HS-27A (cell line): Measurements from ENCODE around the gene KASH5.

ENCODE experiments used
- DNase-seq: peaks from one replicate; pipeline ENCODE4 v3.0.0-alpha.2; 2012; ENCODE audit warnings: low read depth, missing footprints

Gene KASH5, protein sequence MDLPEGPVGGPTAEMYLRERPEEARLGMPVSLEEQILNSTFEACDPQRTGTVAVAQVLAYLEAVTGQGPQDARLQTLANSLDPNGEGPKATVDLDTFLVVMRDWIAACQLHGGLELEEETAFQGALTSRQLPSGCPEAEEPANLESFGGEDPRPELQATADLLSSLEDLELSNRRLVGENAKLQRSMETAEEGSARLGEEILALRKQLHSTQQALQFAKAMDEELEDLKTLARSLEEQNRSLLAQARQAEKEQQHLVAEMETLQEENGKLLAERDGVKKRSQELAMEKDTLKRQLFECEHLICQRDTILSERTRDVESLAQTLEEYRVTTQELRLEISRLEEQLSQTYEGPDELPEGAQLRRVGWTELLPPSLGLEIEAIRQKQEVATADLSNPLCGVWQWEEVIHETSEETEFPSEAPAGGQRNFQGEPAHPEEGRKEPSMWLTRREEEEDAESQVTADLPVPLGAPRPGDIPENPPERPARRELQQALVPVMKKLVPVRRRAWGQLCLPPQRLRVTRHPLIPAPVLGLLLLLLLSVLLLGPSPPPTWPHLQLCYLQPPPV

GRCh38 chr19:49387936-49388372 is at the start of gene KASH5:
TSS of gene KASH5 (plus strand) at chr19:49388249. CDS start at chr19:49390884, 2,635 bp downstream.
- DNase-seq, result no peak

GRCh38 chr19:49338691-49339300 is 49.3 kb upstream of the KASH5 start:
- DNase-seq, result no peak

DNA sequence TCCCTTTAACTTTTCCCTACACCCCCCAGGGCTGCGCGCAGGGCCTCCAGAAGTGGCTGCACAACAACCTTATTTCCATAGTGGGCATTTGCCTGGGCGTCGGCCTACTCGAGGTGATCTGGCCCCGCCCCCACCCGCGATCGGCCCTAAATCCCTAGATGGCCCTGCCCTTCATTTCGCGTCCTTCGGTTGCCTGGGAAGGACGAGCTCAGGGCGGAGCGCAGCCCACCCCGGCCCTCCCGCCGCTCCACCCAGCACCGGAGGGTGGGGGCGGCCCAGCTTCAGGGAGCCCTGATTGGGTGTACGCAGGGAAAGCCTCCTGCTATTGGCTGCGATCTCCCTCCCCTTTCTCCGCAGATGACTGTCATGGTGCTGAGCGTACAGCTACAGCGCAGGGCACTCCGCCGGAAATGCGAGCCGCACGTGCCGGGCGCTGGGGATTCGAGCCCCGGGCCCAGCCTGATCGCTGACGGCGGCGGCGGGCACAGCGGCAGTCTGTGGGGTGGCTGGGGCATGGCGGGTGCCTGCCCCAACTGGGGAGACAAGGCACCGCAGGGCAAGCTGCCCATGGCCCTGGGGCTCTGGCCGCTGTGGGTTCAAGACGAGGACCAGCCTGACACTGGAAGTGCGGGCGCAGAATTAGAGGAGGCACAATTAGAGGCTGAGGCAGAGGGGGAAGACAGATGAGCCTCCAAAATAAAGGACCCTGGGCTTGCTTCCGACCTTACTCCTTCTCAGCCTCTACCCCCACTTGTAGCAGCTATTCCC is 48.6 kb upstream of the KASH5 start:
- DNase-seq, result peak; percentile 95

DNA sequence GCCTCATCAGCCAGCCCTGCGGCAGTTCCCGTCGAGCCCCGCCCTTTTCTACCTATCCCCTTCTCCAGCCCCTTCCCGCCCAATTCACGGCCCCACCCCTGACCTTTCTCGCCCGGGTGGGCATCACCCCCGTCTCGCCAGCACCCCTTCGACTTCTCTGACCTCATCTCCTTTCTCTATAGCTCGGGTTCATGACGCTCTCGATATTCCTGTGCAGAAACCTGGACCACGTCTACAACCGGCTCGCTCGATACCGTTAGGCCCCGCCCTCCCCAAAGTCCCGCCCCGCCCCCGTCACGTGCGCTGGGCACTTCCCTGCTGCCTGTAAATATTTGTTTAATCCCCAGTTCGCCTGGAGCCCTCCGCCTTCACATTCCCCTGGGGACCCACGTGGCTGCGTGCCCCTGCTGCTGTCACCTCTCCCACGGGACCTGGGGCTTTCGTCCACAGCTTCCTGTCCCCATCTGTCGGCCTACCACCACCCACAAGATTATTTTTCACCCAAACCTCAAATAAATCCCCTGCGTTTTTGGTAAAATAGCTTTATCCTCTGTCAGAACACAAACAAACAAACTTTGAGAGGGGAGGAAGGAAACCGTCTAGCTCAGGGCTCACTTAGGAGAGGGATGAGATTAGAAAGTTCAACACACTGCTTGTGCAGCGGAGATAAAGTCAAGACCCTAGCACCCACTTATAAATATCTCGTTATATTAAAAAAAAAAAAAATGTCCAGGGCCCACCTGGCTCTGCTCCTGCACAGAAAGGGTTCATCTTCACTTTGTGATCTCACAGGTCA is 47.8 kb upstream of the KASH5 start:
- DNase-seq, result peak; percentile 73

GRCh38 chr19:49340865-49341718 is 47.0 kb upstream of the KASH5 start:
- DNase-seq, result no peak

GRCh38 chr19:49342291-49342721 is 45.7 kb upstream of the KASH5 start:
- no peak for DNase-seq

DNA sequence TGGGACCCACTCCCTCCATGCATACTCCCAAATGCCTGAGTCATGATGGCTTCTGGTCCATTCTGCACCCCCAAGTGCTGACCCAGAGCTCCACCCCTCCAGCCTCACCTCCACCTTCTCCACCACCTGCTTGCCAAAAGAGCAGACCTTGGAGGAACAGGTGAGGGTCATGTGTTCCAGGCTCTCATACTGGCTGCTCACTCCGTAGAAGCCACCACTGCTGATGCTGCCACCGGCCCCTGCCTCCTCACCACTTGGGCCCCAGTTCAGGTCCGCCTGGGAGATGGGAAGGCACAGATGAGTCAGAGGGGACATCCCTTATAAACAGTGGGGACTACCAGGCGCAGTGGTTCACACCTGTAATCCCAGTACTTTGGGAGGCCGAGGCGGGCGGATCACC is 44.9 kb upstream of the KASH5 start:
- no peak for DNase-seq

DNA sequence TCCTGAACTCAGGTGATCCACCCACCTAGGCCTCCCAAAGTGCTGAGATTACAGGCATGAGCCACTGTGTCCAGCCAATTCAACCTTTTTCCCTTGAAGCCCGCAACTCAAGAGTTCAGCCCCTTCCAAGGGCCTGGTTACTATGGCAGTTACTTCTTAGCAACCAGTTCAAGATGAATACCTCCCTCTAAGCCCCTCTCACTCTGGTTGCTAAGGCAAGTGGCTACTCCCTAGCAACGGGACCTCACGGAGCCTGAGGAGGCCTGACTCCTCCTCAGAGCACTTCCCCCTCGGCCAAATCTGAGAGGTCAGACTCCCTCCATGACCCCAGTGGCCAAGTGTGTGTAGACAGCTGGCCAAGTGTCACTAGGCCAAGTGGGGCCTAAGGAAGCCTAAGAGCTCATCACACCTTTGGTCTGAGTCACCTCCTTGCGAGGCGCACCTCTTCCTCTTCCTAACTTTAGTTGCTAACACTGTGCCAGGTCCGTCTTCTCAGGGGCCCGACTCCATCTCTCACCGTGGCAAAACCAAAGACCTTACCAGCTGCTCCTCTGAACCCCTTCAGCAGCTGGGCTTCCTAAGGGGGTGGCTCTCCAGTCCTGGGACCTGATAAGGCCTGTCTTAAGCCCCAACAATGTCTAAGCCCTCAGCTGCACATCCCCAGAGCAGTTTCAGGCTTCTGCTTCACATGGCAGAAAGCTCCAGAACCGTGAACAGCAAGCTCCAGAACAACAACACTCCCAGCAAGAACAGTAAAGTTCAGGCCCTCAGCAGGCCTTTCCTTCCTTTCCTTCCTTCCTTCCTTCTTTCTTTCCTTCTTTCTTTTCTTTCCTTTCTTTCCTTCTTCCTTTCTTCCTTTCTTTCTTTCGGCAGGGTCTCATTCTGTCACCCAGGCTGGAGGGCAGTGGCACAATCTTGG is 43.3 kb upstream of the KASH5 start:
- no peak for DNase-seq

DNA sequence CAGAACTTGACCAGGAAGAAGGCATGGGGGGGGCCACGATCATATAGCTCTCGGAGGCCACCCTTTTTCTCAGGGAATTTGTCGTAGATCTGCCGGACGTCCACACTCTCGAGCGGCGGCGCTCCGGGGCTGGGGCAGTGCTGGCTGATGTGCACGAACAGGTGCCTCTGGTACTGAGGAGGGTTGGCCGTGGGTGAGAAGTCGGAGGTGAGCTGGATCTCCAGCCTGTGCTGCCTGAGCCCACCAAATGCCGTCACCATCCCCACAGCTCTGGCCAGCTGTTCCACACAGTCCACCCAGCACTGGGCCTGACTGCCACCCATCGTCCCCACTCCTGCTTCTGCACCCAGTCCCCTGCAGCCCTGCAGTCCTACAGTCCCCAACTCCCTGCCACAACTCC is 40.9 kb upstream of the KASH5 start:
- no peak for DNase-seq

DNA sequence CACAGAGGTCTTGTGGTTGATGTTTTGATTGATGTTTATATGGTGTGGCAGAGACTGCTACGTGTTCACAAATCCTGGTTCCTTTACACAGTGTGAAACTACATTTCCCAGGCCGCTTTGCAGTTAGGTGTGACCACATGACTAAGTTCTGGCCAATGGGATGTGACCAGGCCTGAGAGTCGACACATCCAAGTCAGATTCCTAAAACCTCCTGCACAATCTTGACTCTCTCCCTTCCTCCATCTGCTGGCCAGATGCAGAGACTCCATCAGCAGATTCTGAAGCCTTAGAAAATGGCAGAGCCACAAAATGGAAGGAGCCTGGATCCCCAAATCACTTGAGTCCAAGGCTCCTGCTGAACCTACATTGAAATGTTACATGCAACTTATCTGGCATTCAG is 40.2 kb upstream of the KASH5 start:
- DNase-seq, result no peak

DNA sequence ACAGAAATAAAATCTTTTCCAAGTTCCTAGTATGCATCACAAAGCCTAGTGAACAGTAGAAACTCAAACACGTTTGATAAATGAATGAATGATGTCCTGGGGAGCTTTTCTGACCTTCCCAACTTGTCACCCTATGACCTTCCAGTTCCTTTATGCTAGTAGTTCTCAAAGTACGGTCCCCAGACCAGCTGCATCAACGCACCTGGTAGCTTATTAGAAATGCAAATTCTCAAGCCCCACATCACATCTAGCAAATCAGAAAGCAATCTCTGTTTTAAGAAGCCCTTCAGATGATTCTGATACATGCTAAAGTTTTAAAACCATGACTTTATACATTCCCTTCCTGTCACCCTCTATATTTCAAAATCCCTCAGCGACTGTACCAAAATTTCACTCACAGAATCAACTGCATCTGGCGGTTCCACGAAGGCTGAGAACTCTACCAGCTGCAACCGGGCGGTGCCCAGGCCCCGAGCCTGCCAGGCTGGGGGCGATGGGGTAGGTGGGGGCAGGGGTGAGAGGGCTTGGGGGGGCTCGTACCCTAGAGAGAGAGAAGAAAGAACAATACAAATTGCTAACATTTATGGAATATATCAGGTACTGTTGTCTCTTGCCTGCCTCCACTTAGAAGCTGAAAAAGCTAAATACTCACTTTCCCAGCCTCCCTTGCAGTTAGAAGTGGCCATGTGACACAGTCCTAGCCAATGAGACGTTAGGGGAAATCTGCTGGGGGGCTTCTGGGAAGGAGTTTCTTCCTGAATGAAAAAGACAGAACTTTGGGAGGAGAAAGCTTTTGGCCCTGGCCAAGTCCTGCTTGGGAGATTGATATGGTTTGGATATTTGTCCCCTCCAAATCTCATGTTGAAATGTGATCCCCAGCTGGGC is 39.5 kb upstream of the KASH5 start:
- no peak for DNase-seq

- DNase-seq, result no peak
Observed at GRCh38 chr19:49349567-49349966, 38.5 kb upstream of the KASH5 start.

DNA sequence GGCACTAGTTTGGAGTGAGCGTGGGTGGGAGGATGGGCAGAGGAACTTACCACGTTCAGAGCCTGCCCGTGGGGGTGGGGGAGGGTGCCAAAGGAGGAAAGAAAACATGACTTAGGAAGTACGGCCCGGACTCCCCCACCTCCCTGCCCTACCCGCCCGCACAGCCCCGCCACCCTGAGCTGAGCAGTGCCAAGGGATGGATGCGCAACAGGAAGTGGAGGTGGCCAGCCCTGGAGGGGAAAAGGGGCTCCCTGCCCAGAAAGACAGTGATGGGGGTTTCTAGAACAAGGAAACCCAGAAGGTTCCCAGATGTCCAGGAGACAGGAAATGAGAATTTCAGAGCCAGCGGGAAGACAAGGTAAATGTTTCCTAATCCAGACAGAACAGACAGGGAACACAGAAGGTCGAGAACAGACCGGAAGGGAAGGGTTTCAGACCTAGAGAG is 32.1 kb upstream of the KASH5 start:
- no peak for DNase-seq

DNA sequence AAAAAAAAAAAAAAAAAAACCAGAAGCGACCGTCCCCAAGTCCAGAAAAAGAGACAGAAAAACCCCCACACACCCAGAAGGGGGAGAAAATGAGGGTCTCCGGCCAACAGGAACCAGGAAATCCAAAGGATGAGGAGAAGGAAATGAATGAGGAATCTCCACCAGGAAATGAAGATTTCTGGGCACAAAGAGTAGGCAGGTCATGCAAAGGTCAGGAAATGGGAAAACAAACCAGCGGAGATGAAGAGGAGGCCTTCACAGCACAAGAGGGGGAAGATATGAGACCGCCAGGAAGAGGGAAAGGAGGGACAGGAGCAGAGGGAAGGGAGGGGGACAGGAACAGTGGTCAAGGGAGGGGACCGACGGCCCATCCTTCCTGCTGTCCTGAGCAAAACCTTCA is 31.7 kb upstream of the KASH5 start:
- no peak for DNase-seq

GRCh38 chr19:49357186-49357585 is 30.9 kb upstream of the KASH5 start:
- no peak for DNase-seq

DNA sequence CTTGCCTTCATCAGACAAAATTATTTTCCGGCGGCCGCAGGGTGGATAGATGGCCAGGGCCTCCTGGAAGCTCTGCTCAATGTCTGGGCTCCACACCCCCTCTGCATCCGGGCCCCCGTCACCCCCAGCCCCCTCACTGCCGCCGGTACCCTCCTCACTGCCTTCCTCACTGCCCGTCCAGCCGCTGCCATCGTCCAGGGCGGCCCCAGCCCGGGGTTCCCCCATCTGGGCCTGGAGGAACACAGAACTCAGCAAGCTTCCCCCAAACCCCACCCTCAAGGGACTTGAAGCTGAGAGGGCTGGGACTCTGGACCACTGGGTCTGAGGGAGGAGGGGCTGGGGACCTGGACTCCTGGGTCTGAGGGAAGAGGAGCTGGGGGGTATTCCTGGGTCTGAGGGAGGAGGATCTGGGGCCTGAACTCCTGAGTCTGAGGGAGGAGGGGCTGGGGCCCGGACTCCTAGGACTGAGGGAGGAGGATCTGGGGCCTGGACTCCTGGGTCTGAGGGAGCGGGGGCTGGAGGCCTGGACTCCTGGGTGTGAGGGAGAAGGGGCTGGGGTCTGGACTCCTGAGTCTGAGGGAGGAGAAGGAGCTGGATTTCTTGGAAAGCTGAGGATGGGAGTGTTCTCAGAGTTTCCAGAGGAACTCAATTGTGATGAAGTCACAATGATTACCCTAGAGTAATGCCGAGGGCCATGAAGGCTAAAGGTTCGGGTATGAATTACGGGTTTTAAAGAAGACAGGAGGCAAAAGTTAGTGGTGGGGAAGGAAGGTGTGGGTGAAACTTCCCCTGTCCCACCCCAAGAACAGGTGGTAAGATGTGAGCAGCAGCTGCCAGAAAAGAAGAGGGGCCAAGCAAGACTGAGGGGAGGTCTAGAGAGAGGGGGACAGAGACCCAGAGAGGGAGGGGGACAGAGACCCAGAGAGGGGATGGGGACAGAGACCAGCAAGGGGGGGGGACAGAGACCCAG is 27.9 kb upstream of the KASH5 start:
- no peak for DNase-seq

GRCh38 chr19:49361438-49362047 is 26.5 kb upstream of the KASH5 start:
- peak; percentile 63 for DNase-seq
